GM23248 (cell line): ENCODE measurements around the gene TRAM2.

Experiments used
- EZH2 ChIP-seq: fragments of 200-600 bp; sonication (generic); IDR thresholded peaks from 2 replicates; pipeline ENCODE4 v1.6.1; 2018; ENCODE audit warnings: antibody characterized with exemption, mild to moderate bottlenecking; ENCODE audit not compliant: insufficient read depth, poor library complexity, severe bottlenecking
- EZH2phosphoT487 ChIP-seq: fragments of 200-600 bp; sonication (generic); IDR thresholded peaks from 2 replicates; pipeline ENCODE4 v1.6.1; 2018; ENCODE audit warnings: antibody characterized with exemption, moderate library complexity, mild to moderate bottlenecking, low read depth; ENCODE audit not compliant: insufficient read depth

DNA sequence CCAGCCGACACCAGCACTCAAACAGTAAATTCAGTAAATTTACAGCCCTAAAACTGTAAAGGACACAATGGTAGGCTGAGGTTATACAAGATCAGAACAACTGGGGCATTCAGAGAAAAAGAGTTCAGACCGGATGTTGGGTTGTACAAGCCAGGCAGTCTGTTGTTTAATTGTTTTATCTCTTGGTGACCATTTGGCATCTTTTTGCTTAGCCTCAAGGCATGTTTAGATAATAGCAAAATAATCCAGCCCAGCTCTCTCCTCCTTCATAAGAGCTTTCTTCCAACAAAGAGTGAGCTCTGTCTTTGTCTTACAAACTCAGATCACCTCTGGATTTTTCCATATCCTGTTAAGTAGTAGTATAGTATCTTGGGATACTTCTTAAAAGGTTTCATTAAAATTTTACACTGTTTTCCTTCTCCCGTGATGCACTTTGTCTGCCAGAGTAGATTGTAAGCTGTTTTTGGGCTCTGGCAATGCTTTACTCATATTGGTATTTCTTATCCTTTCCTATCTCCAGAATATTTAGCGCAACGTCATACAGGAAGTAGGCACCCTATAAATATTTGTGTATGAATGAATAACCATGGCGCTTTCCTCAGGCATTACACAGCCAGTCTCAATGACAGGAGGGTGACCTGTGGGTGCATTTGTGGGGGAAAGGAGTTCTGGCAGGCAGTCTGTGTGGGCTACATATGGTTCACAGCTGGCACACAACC, 35.6 kb upstream of the TRAM2 start:
- no peak for TF ChIP-seq EZH2
- no peak for TF ChIP-seq EZH2phosphoT487
